HG03108 (cell line): ENCODE measurements around the gene PALS1.
"Not testable (repeated sequence)": the region's sequence is repeated elsewhere in the genome, so short reads cannot be mapped to it uniquely, and the experiment has no call there.

Experiments used
- ATAC-seq: cut with Tn5 transposase; IDR thresholded peaks from one replicate; pipeline ENCODE4 v1.9.1; 2021; ENCODE audit warnings: moderate library complexity; ENCODE audit not compliant: unreplicated experiment

The PALS1 gene

GRCh38 chr14:67253076-67253635 is 11.9 kb downstream of the PALS1 start:
- no peak for ATAC-seq

GRCh38 chr14:67257906-67258305 is 16.7 kb downstream of the PALS1 start:
- ATAC-seq, result no peak

- ATAC-seq, result no peak
Observed at GRCh38 chr14:67260965-67261364, 19.7 kb downstream of the PALS1 start.

GRCh38 chr14:67263499-67264149 is 22.4 kb downstream of the PALS1 start:
- ATAC-seq, result no peak

GRCh38 chr14:67265131-67265530 is 23.9 kb downstream of the PALS1 start:
- no peak for ATAC-seq

- no peak for ATAC-seq
Observed at GRCh38 chr14:67267576-67268328, 26.5 kb downstream of the PALS1 start.

GRCh38 chr14:67268426-67269150 is 27.4 kb downstream of the PALS1 start:
- ATAC-seq, result no peak

- ATAC-seq, result no peak
Observed at GRCh38 chr14:67269298-67270060, 28.2 kb downstream of the PALS1 start.

GRCh38 chr14:67270145-67270753 is 29.0 kb downstream of the PALS1 start:
- ATAC-seq, result no peak

- ATAC-seq, result no peak
Observed at GRCh38 chr14:67270933-67271332, 29.7 kb downstream of the PALS1 start.

GRCh38 chr14:67273281-67273680 is 32.0 kb downstream of the PALS1 start:
- ATAC-seq, result not testable (repeated sequence)

GRCh38 chr14:67276131-67276530 is 34.9 kb downstream of the PALS1 start:
- ATAC-seq, result no peak

GRCh38 chr14:67280506-67280905 is 39.3 kb downstream of the PALS1 start:
- no peak for ATAC-seq

- no peak for ATAC-seq
Observed at GRCh38 chr14:67285876-67286452, 44.7 kb downstream of the PALS1 start.
